ENCODE results near the gene VEGFA. TPM values are rescaled to one million over a fixed set of nuclear protein-coding genes. Genes with fewer than 3 reads are reported as not detected.

Gene VEGFA
- total and polyA plus RNA-seq, 2 experiments from 2014 or later, result 10.7 to 241 TPM

DNA sequence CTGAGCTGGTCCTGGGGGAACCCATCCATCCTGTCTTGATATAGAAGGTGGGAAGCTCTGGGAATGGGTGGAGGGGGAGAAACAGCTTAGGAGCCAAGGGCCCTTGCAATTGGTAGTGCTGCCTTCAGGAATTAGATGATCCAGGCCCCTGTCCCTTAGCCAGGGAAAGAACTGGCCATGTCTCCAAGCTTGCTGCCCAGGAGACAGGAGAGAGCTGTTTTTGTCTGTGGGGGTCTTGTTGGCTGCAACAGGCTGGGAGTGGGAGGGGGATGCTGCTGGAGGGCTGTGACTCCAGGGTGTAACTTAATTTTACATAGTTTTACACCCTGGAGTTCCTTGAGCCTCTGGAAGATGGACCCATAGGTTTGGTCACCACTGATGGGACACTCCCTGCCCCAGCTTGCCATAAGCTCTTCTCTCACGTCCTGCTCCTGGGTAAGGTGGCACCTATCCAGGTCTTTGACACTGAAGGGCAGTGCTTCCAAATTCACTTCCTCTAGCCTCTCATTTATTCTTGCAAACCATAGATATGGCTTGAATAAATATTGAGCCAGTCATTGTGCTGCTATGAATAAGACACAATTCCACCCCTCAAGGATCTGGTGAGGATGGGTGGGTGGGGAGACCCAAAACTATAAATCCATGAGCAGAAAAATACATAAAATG, 16.8 kb downstream of the VEGFA start:
- TF ChIP-seq EZH2phosphoT487 (IDR thresholded peaks at IDR 0.05; ENCODE audit: insufficient read depth, low read depth) (no peak), EZH2 (IDR thresholded peaks at IDR 0.05; ENCODE audit: insufficient read depth, poor library complexity, severe bottlenecking) (no peak)
- WGBS, 2 experiments (ENCODE audit: low coverage in 1 of 2, low lambda C conversion rate in 2 of 2, missing lambda C conversion rate in 2 of 2), result 85 to 93% methylated on average over 1 of the region's 1 CpG

GRCh38 chr6:43788301-43788700, 18.3 kb downstream of the VEGFA start:
- Histone ChIP-seq H3F3A (ENCODE audit: insufficient read depth) (peaks cover 48% of the 10 kb centered on the region), H3K4me2 (ENCODE audit: unreplicated experiment) (no peak overlapping the region), H2AFZ (no peak overlapping the region), H3K27ac (no peak overlapping the region), H3K36me3 (ENCODE audit: low read depth) (peaks cover 27% of the 10 kb centered on the region), H3K9me2 (ENCODE audit: insufficient read depth) (no peaks in the 10 kb centered on the region), H3K27me3 (replicated peaks; ENCODE audit: insufficient read depth) (no peaks in the 10 kb centered on the region), H3K4me3 (no peak overlapping the region), H3K9ac (no peak overlapping the region), H3K79me2 (ENCODE audit: insufficient read depth) (peaks cover 7% of the 10 kb centered on the region; the same call in 1 of the 2 replicates), H3K9me3 (ENCODE audit: low read depth) (no peaks in the 10 kb centered on the region), H4K20me1 (ENCODE audit: insufficient read depth) (0 out of 2 replicates have a peak, but pooled peaks cover 4% of the 10 kb centered on the region), H3K4me1 (ENCODE audit: insufficient read depth) (no peaks in the 10 kb centered on the region)
- TF ChIP-seq EZH2 (IDR thresholded peaks at IDR 0.05; ENCODE audit: insufficient read depth, poor library complexity, severe bottlenecking) (no peak), EZH2phosphoT487 (IDR thresholded peaks at IDR 0.05; ENCODE audit: insufficient read depth, low read depth) (no peak)
- DNase-seq, result no peak
- in situ Hi-C loops (cut with MboI), result no loop called here
- WGBS, 2 experiments (ENCODE audit: low coverage in 1 of 2, low lambda C conversion rate in 2 of 2, missing lambda C conversion rate in 2 of 2), result 69 to 71% methylated on average over 5 of the region's 5 CpGs

More for the DNA sequence above, 16.8 kb downstream of the VEGFA start:
- Histone ChIP-seq H3K9me3 (ENCODE audit: low read depth) (no peaks in the 10 kb centered on the region), H3K4me1 (ENCODE audit: insufficient read depth) (no peaks in the 10 kb centered on the region), H3K27ac (no peak overlapping the region), H3K4me2 (ENCODE audit: unreplicated experiment) (no peak overlapping the region), H3K79me2 (ENCODE audit: insufficient read depth) (peaks cover 22% of the 10 kb centered on the region), H2AFZ (no peak overlapping the region), H3K4me3 (no peak overlapping the region), H3F3A (ENCODE audit: insufficient read depth) (peaks cover 62% of the 10 kb centered on the region), H3K36me3 (ENCODE audit: low read depth) (peaks cover 42% of the 10 kb centered on the region), H3K9ac (no peak overlapping the region), H3K9me2 (ENCODE audit: insufficient read depth) (no peaks in the 10 kb centered on the region), H3K27me3 (replicated peaks; ENCODE audit: insufficient read depth) (no peaks in the 10 kb centered on the region), H4K20me1 (ENCODE audit: insufficient read depth) (0 out of 2 replicates have a peak, but pooled peaks cover 4% of the 10 kb centered on the region)
- DNase-seq, result no peak
- in situ Hi-C loops (cut with MboI), result no loop called here

- H2AFZ ChIP-seq, result no peak overlapping the region
- no peak overlapping the region for H3K4me3 ChIP-seq
- DNase-seq, result no peak
- peaks cover 37% of the 10 kb centered on the region for H3F3A ChIP-seq (ENCODE audit: insufficient read depth)
- H3K9me3 ChIP-seq (ENCODE audit: low read depth), result no peaks in the 10 kb centered on the region
- 97 to 98% methylated on average over 2 of the region's 2 CpGs for WGBS, 2 experiments (ENCODE audit: low coverage in 1 of 2, low lambda C conversion rate in 2 of 2, missing lambda C conversion rate in 2 of 2)
- no peak overlapping the region for H3K4me2 ChIP-seq (ENCODE audit: unreplicated experiment)
- no peaks in the 10 kb centered on the region for H3K27me3 ChIP-seq (replicated peaks; ENCODE audit: insufficient read depth)
- TF ChIP-seq EZH2 (IDR thresholded peaks at IDR 0.05; ENCODE audit: insufficient read depth, poor library complexity, severe bottlenecking), result no peak
- no peak for TF ChIP-seq EZH2phosphoT487 (IDR thresholded peaks at IDR 0.05; ENCODE audit: insufficient read depth, low read depth)
- no peaks in the 10 kb centered on the region for H3K9me2 ChIP-seq (ENCODE audit: insufficient read depth)
- no peaks in the 10 kb centered on the region for H3K4me1 ChIP-seq (ENCODE audit: insufficient read depth)
- H3K79me2 ChIP-seq (ENCODE audit: insufficient read depth), result no peaks in the 10 kb centered on the region; the same call in 1 of the 2 replicates
- H3K36me3 ChIP-seq (ENCODE audit: low read depth), result peaks cover 17% of the 10 kb centered on the region
- in situ Hi-C loops (cut with MboI), result no loop called here
- H3K27ac ChIP-seq, result no peak overlapping the region
- 0 out of 2 replicates have a peak, but pooled peaks cover 4% of the 10 kb centered on the region for H4K20me1 ChIP-seq (ENCODE audit: insufficient read depth)
- H3K9ac ChIP-seq, result no peak overlapping the region
These were observed 19.4 kb downstream of the VEGFA start for GRCh38 chr6:43789447-43789846.

DNA sequence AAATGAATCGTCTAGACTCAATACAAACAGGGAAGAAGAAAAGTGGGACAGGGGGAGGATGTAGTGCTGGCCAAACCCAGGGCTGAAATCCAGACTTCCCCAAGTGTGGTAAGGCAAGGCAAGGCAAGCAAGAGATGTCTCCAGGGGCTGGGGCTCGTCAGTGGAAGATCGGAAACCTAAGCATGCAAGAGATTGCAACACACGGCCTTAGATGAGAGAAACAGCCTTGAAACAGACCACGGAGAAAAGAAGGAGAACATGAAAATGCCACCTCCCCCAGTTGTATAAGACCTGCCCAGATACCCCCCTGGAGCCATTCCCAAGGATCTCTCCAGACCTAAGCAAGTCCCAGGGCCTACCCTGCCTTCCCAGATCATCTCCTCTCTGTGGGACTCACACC, 20.0 kb downstream of the VEGFA start:
- no peak overlapping the region for H3K27ac ChIP-seq
- H3K9me3 ChIP-seq (ENCODE audit: low read depth), result no peaks in the 10 kb centered on the region
- peaks cover 13% of the 10 kb centered on the region for H3K36me3 ChIP-seq (ENCODE audit: low read depth)
- H3F3A ChIP-seq (ENCODE audit: insufficient read depth), result peaks cover 34% of the 10 kb centered on the region
- WGBS, 2 experiments (ENCODE audit: low coverage in 1 of 2, low lambda C conversion rate in 2 of 2, missing lambda C conversion rate in 2 of 2), result 34 to 49% methylated on average over 5 of the region's 5 CpGs
- no peak overlapping the region for H2AFZ ChIP-seq
- no peaks in the 10 kb centered on the region for H3K9me2 ChIP-seq (ENCODE audit: insufficient read depth)
- H3K27me3 ChIP-seq (replicated peaks; ENCODE audit: insufficient read depth), result no peaks in the 10 kb centered on the region
- H3K4me2 ChIP-seq (ENCODE audit: unreplicated experiment), result no peak overlapping the region
- H3K4me3 ChIP-seq, result no peak overlapping the region
- TF ChIP-seq EZH2 (IDR thresholded peaks at IDR 0.05; ENCODE audit: insufficient read depth, poor library complexity, severe bottlenecking) (no peak), EZH2phosphoT487 (IDR thresholded peaks at IDR 0.05; ENCODE audit: insufficient read depth, low read depth) (no peak)
- in situ Hi-C loops (cut with MboI), result no loop called here
- no peaks in the 10 kb centered on the region for H3K4me1 ChIP-seq (ENCODE audit: insufficient read depth)
- 0 out of 2 replicates have a peak, but pooled peaks cover 4% of the 10 kb centered on the region for H4K20me1 ChIP-seq (ENCODE audit: insufficient read depth)
- DNase-seq, result peak; percentile 53
- H3K79me2 ChIP-seq (ENCODE audit: insufficient read depth), result no peaks in the 10 kb centered on the region
- no peak overlapping the region for H3K9ac ChIP-seq

All from GM23248 (cell line).